Peyer's patch (tissue), 4 donors: ENCODE measurements around the gene CCDC6. TPM values are rescaled to one million over a fixed set of nuclear protein-coding genes. Genes with fewer than 3 reads are reported as not detected.

Experiments
- DNase-seq, 3 donors: peaks; one replicate each; pipeline ENCODE4 v3.0.0-alpha.2; 2017 to 2019
- H3K27ac ChIP-seq, 4 donors: fragments of 200-600 bp; sonication (generic); one replicate each; pipeline ENCODE4 v1.5.1; 2016 to 2019
- H3K27me3 ChIP-seq, 2 donors: fragments of 200-600 bp; sonication (generic); one replicate each; pipeline ENCODE4 v1.5.1; 2019
- H3K36me3 ChIP-seq, 3 donors: fragments of 200-600 bp; sonication (generic); one replicate each; pipeline ENCODE4 v1.5.1; 2016 to 2019
- H3K4me1 ChIP-seq, 4 donors: fragments of 200-600 bp; sonication (generic); one replicate each; pipeline ENCODE4 v1.5.1; 2016 to 2019
- H3K4me3 ChIP-seq, 4 donors: fragments of 200-600 bp; sonication (generic); 1 replicate in 3 of 4; 2 replicates in 1 of 4; pipeline ENCODE4 v1.5.1; 2016 to 2019; ENCODE audit warnings: mild to moderate bottlenecking in 1 of 4
- H3K9me3 ChIP-seq, 4 donors: fragments of 200-600 bp; sonication (generic); one replicate each; pipeline ENCODE4 v1.5.1; 2016 to 2019; ENCODE audit warnings: mild to moderate bottlenecking in 1 of 4
- POLR2A ChIP-seq, 2 donors: fragments of 450-650 bp; IDR thresholded peaks; one replicate each; pipeline ENCODE4 v1.5.1; 2017; ENCODE audit warnings: antibody characterized with exemption in 2 of 2, mild to moderate bottlenecking in 2 of 2, moderate library complexity in 2 of 2
- total RNA-seq, 4 donors: library from RNA; depleted of rRNA; stranded (reverse); fragments of >200 nt; gene quantifications; one replicate each; pipeline ENCODE4 v1.1.0, GENCODE V29; 2016
- TF ChIP-seq, protein P1 (sequence below), 6 experiments: fragments of 450-650 bp in 4 of 6; fragments of 200-600 bp in 2 of 6; sonication (generic) in 1 of 6; IDR thresholded peaks; one replicate each; pipeline ENCODE4 v1.5.1; 2017 to 2019; ENCODE audit warnings: antibody characterized with exemption in 6 of 6, mild to moderate bottlenecking in 3 of 6, moderate library complexity in 1 of 6

Gene CCDC6
- total RNA-seq, 4 donors from 2014 or later = 41.8 to 49.6 (median 48.6) TPM

GRCh38 chr10:59856104-59856503, 50.3 kb downstream of the CCDC6 start:
- H3K36me3 ChIP-seq = no peaks in the 10 kb centered on the region
- no peak overlapping the region for H3K4me3 ChIP-seq
- H3K9me3 ChIP-seq = no peaks in the 10 kb centered on the region
- DNase-seq = no peak
- no peaks in the 10 kb centered on the region for H3K27me3 ChIP-seq
- TF ChIP-seq, protein P1, sequence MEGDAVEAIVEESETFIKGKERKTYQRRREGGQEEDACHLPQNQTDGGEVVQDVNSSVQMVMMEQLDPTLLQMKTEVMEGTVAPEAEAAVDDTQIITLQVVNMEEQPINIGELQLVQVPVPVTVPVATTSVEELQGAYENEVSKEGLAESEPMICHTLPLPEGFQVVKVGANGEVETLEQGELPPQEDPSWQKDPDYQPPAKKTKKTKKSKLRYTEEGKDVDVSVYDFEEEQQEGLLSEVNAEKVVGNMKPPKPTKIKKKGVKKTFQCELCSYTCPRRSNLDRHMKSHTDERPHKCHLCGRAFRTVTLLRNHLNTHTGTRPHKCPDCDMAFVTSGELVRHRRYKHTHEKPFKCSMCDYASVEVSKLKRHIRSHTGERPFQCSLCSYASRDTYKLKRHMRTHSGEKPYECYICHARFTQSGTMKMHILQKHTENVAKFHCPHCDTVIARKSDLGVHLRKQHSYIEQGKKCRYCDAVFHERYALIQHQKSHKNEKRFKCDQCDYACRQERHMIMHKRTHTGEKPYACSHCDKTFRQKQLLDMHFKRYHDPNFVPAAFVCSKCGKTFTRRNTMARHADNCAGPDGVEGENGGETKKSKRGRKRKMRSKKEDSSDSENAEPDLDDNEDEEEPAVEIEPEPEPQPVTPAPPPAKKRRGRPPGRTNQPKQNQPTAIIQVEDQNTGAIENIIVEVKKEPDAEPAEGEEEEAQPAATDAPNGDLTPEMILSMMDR (IDR thresholded peaks at IDR 0.05) = no peak
- no peak overlapping the region for H3K27ac ChIP-seq
- peaks cover 0 to 28% (median 6%) of the 10 kb centered on the region in 4 donors for H3K4me1 ChIP-seq

DNA sequence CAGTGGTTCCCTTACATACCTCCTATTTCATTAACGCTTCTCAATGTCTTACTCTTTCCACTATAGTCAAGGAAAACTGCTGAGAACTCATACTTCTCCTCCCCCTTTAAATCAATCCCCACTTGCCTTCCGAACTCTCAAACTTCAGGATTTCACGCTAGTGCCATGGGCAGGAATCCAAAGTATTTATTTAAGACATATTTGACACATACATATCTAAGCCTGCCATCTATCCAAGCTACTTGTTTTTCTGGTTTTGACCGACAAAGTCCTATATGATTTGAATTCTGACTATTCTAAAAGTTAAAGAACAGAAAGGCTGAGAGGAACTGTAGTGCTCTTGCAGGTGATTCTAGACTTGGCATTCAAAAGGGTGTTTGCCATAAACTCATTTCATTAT, 51.8 kb downstream of the CCDC6 start:
- Histone ChIP-seq H3K27ac (no peak overlapping the region), H3K36me3 (peaks cover 0 to 5% (median 0%) of the 10 kb centered on the region in 3 donors), H3K27me3 (no peaks in the 10 kb centered on the region), H3K9me3 (no peaks in the 10 kb centered on the region), H3K4me3 (no peak overlapping the region), H3K4me1 (peaks cover 0 to 28% (median 6%) of the 10 kb centered on the region in 4 donors)
- no peak for DNase-seq
- TF ChIP-seq, protein P1 (IDR thresholded peaks at IDR 0.05) = no peak
- TF ChIP-seq POLR2A (IDR thresholded peaks at IDR 0.05) = no peak

DNA sequence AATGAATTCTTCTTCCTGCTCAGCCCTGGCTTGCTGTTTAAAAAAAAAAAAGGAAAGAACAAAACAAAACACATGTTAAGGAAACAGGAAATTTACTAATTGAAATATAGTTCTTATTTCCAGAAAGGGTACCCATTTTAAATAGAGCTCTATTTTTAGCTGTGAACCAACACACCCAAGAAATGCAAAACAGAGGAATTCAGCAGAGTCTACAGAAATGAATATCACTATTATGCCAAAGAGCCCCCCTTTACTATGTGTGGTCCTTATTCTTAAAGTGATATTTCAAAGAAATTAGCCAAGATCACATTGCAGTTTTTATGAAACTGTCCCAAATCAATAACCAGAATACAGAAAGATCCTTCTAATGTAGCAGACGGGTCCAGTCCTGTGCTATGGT, 53.7 kb downstream of the CCDC6 start:
- Histone ChIP-seq H3K27ac (no peak overlapping the region), H3K27me3 (no peaks in the 10 kb centered on the region), H3K36me3 (peaks cover 0 to 24% (median 0%) of the 10 kb centered on the region in 3 donors), H3K4me3 (no peak overlapping the region), H3K4me1 (peaks cover 0 to 28% (median 6%) of the 10 kb centered on the region in 4 donors), H3K9me3 (no peaks in the 10 kb centered on the region)
- DNase-seq = no peak
- no peak for TF ChIP-seq POLR2A (IDR thresholded peaks at IDR 0.05)
- TF ChIP-seq, protein P1 (IDR thresholded peaks at IDR 0.05) = no peak

DNA sequence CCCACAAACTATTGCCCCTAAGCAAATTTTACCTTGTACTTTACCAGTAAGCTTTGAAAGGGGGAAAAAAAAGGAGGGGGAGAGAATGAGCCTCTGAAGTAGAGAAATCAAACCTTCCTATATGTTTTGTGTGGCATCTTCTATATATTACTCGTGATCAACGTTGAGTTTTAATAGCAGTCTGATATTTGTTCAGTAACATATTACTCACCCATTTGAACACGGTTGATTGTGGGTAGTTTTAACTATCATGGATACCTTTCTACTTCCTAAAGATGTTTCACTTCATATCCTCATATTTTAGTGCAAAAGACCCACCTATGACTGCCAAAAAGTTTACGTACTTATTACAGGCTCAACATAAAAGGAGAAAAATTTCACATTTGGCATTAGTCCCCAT, 54.5 kb downstream of the CCDC6 start:
- no peak for TF ChIP-seq POLR2A (IDR thresholded peaks at IDR 0.05)
- TF ChIP-seq, protein P1 (IDR thresholded peaks at IDR 0.05) = no peak
- Histone ChIP-seq H3K27ac (no peak overlapping the region), H3K27me3 (no peaks in the 10 kb centered on the region), H3K9me3 (no peaks in the 10 kb centered on the region), H3K4me1 (peaks cover 0 to 23% (median 6%) of the 10 kb centered on the region in 4 donors), H3K36me3 (peaks cover 0 to 29% (median 0%) of the 10 kb centered on the region in 3 donors), H3K4me3 (no peak overlapping the region)
- no peak for DNase-seq

- Histone ChIP-seq H3K27ac (no peak overlapping the region), H3K36me3 (peaks cover 0 to 31% (median 0%) of the 10 kb centered on the region in 3 donors), H3K9me3 (no peaks in the 10 kb centered on the region), H3K4me3 (no peak overlapping the region), H3K4me1 (peaks cover 0 to under 1% (median 0%) of the 10 kb centered on the region in 4 donors), H3K27me3 (no peaks in the 10 kb centered on the region)
- TF ChIP-seq, protein P1 (IDR thresholded peaks at IDR 0.05) = no peak
- TF ChIP-seq POLR2A (IDR thresholded peaks at IDR 0.05) = no peak
- no peak for DNase-seq
Measured at GRCh38 chr10:59847888-59848287, 58.5 kb downstream of the CCDC6 start.

- DNase-seq = no peak
- no peaks in the 10 kb centered on the region for H3K4me1 ChIP-seq
Measured at GRCh38 chr10:59847326-59847725, 59.0 kb downstream of the CCDC6 start.

More at GRCh38 chr10:59847326-59847725, 59.0 kb downstream of the CCDC6 start:
- Histone ChIP-seq H3K9me3 (no peaks in the 10 kb centered on the region), H3K27me3 (no peaks in the 10 kb centered on the region), H3K27ac (no peak overlapping the region), H3K4me3 (no peak overlapping the region), H3K36me3 (peaks cover 0 to 31% (median 0%) of the 10 kb centered on the region in 3 donors)
- TF ChIP-seq POLR2A (IDR thresholded peaks at IDR 0.05) = no peak
- TF ChIP-seq, protein P1 (IDR thresholded peaks at IDR 0.05) = no peak
